HEK293T (cell line): ENCODE data around the gene PAK3.

Source experiments
- BHLHE40 ChIP-seq: fragments of 450-650 bp; IDR thresholded peaks from 2 replicates; pipeline ENCODE4 v1.6.1; 2016; ENCODE audit warnings: mild to moderate bottlenecking, moderate library complexity, borderline replicate concordance
- CTBP1 ChIP-seq: fragments of 450-650 bp; IDR thresholded peaks from 2 replicates; pipeline ENCODE4 v1.6.1; 2016; ENCODE audit warnings: borderline replicate concordance
- ELF4 ChIP-seq: fragments of 450-650 bp; IDR thresholded peaks from 2 replicates; pipeline ENCODE4 v1.6.1; 2017; ENCODE audit warnings: antibody characterized with exemption
- FOXA1 ChIP-seq: fragments of 450-650 bp; IDR thresholded peaks from 2 replicates; pipeline ENCODE4 v1.6.1; 2016; ENCODE audit warnings: mild to moderate bottlenecking
- FOXK2 ChIP-seq: fragments of 450-650 bp; IDR thresholded peaks from 2 replicates; pipeline ENCODE4 v1.6.1; 2016; ENCODE audit warnings: mild to moderate bottlenecking
- FOXM1 ChIP-seq: fragments of 450-650 bp; IDR thresholded peaks from 2 replicates; pipeline ENCODE4 v1.6.1; 2017; ENCODE audit warnings: mild to moderate bottlenecking, borderline replicate concordance
- HDGF ChIP-seq: fragments of 450-650 bp; IDR thresholded peaks from 2 replicates; pipeline ENCODE4 v1.6.1; 2017; ENCODE audit warnings: antibody characterized with exemption, borderline replicate concordance
- L3MBTL2 ChIP-seq: fragments of 450-650 bp; conservative IDR thresholded peaks from 2 replicates; pipeline ENCODE4 v1.6.1; 2016; ENCODE audit warnings: mild to moderate bottlenecking
- LEF1 ChIP-seq: fragments of 450-650 bp; IDR thresholded peaks from 2 replicates; pipeline ENCODE4 v1.6.1; 2017; ENCODE audit warnings: mild to moderate bottlenecking, borderline replicate concordance
- NFRKB ChIP-seq: fragments of 450-650 bp; IDR thresholded peaks from 2 replicates; pipeline ENCODE4 v1.6.1; 2016; ENCODE audit warnings: mild to moderate bottlenecking, moderate library complexity
- PKNOX1 ChIP-seq: fragments of 450-650 bp; IDR thresholded peaks from 2 replicates; pipeline ENCODE4 v1.6.1; 2016
- SP1 ChIP-seq: fragments of 450-650 bp; IDR thresholded peaks from 2 replicates; pipeline ENCODE4 v1.6.1; 2017
- SUZ12 ChIP-seq: fragments of 450-650 bp; IDR thresholded peaks from 2 replicates; pipeline ENCODE4 v1.6.1; 2016; ENCODE audit warnings: mild to moderate bottlenecking
- ZNF384 ChIP-seq: fragments of 450-650 bp; IDR thresholded peaks from 2 replicates; pipeline ENCODE4 v1.6.1; 2016

- TF ChIP-seq FOXK2 (no peak), BHLHE40 (no peak), PKNOX1 (no peak), FOXA1 (no peak), NFRKB (no peak), ZNF384 (no peak), LEF1 (no peak), HDGF (no peak), SUZ12 (no peak), SP1 (no peak), FOXM1 (no peak), L3MBTL2 (no peak), ELF4 (no peak), CTBP1 (no peak)
Measured at GRCh38 chrX:111095974-111096895, at the start of gene PAK3.
